ENCODE data around the gene RPL14. TPM values are rescaled to one million over a fixed set of nuclear protein-coding genes. Genes with fewer than 3 reads are reported as not detected.

The RPL14 gene
- total and polyA plus RNA-seq, 2 of the 13 experiments (the other 11 are each of a cell fraction or from before 2014, with no cell fraction given) = 502 to 1,291 TPM

GRCh38 chr3:40456940-40457823 is at the start of gene RPL14 (continued):
- TF ChIP-seq ZHX2 (IDR thresholded peaks at IDR 0.05; ENCODE audit: low read depth) (peak; percentile 51; the same call in 1 of the 2 replicates), ZHX2 (CRISPR knock-in tag; IDR thresholded peaks at IDR 0.05; ENCODE audit: borderline replicate concordance) (no peak), HINFP (CRISPR knock-in tag; IDR thresholded peaks at IDR 0.05; ENCODE audit: low read depth) (peak; percentile 53; the same call in 1 of the 2 replicates), ARID5B (CRISPR knock-in tag; IDR thresholded peaks at IDR 0.05) (peak; percentile 26; the same call in 1 of the 2 replicates), ZBTB14 (CRISPR knock-in tag; IDR thresholded peaks at IDR 0.05) (peak; percentile 81), AKNA (CRISPR knock-in tag; IDR thresholded peaks at IDR 0.05; ENCODE audit: borderline replicate concordance) (no peak)
